Hepatocyte (in vitro differentiated cells): ENCODE results near the gene RPA3.

Source experiments
- CTCF ChIP-seq: fragments of 200-600 bp; sonication (generic); IDR thresholded peaks from 2 replicates; pipeline ENCODE4 v1.5.1; 2016; ENCODE audit warnings: antibody characterized with exemption, mild to moderate bottlenecking; ENCODE audit not compliant: poor library complexity
- EZH2 ChIP-seq: fragments of 200-600 bp; sonication (generic); IDR thresholded peaks from 2 replicates; pipeline ENCODE4 v1.6.1; 2016; ENCODE audit warnings: antibody characterized with exemption, mild to moderate bottlenecking, borderline replicate concordance

GRCh38 chr7:7650682-7651206, 67.7 kb downstream of the RPA3 start:
- no peak for TF ChIP-seq CTCF
- no peak for TF ChIP-seq EZH2
